ENCODE measurements around the gene NPIPA2. TPM values are rescaled to one million over a fixed set of nuclear protein-coding genes. Genes with fewer than 3 reads are reported as not detected.

Gene NPIPA2
- total RNA-seq, 1 experiment from 2014 or later: not detected

Other genes with a start within 250 kb of the NPIPA2 start
- gene PARN, start 112.3 kb upstream of the NPIPA2 start, total RNA-seq (2014; rRNA removed; shearing (Covaris generic)): 30.9 and 32.1 TPM in 2 replicates
- gene BFAR, start 109.6 kb upstream of the NPIPA2 start, total RNA-seq (2014; rRNA removed; shearing (Covaris generic)): 83.2 and 92.3 TPM in 2 replicates
- not detected in 2 replicates for gene PLA2G10, start 48.2 kb upstream of the NPIPA2 start, total RNA-seq (2014; rRNA removed; shearing (Covaris generic))
- gene NPIPA3, start 39.1 kb upstream of the NPIPA2 start, total RNA-seq (2014; rRNA removed; shearing (Covaris generic)): 0.82 and 2.6 TPM in 2 replicates
- 72.5 and 85.5 TPM in 2 replicates for gene NOMO1, start 91.2 kb downstream of the NPIPA2 start, total RNA-seq (2014; rRNA removed; shearing (Covaris generic))
- gene NPIPA1, start 194.9 kb downstream of the NPIPA2 start, total RNA-seq (2014; rRNA removed; shearing (Covaris generic)): 16.3 and 17.8 TPM in 2 replicates
- 32.4 and 42.1 TPM in 2 replicates for gene PDXDC1, start 232.5 kb downstream of the NPIPA2 start, total RNA-seq (2014; rRNA removed; shearing (Covaris generic))